NOMO-1 (cell line): ENCODE results near the gene XPNPEP1.
A peak's percentile ranks its signal among the peaks of the same experiment; 100 is the strongest.

ENCODE experiments used
- DNase-seq, 2 experiments: peaks; one replicate each; lab custom pipeline; 2025; ENCODE audit not compliant: unreplicated experiment in 2 of 2; lab: John Stamatoyannopoulos, UW

XPNPEP1 gene

GRCh38 chr10:109895848-109896247 lies 27.5 kb downstream of the XPNPEP1 start:
- DNase-seq = no peak

GRCh38 chr10:109895095-109895818 lies 28.1 kb downstream of the XPNPEP1 start:
- no peak for DNase-seq

GRCh38 chr10:109894516-109894915 lies 28.8 kb downstream of the XPNPEP1 start:
- peak in 1 of 2 experiments; percentile 20 for DNase-seq

DNA sequence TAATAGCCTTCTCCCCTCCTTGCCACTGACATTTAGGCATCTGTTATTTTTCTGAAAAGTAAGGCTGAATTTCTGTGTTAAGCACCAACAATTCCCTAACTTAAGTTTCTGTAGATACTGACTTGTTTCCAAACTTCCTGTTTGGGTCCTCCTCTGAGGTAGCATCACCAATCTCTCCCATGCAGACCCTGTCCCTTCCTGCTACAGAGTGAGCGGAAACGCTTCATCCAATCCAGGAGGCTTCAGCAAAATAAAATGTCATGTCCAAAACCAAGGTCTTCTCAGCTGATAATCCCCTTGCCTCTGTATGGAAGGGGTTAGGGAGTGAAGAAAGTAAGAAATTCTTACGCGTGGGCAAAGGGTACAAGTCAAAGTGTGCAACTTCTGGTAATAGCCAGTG lies 29.9 kb downstream of the XPNPEP1 start:
- DNase-seq = no peak

- DNase-seq = no peak
Measured at GRCh38 chr10:109892931-109893330, 30.4 kb downstream of the XPNPEP1 start.

DNA sequence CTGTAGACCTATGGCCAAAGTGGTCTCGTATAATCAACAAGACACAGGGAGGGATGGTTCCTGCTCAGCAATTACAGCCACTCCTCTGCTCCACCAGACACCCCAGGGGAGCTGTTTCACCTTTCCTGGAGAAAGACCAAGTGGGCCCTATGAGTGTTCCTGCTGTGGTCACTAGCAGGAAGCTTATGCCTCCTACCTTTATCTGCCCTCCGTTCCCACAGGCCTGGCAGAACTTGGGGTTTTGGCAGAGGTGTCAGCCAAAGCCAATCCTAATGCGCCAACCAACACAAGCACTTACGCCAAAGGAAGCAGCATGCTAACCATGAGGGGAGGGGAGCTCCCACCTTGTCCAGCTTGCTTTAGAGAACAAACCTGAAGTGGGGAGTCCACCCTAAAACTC lies 31.2 kb downstream of the XPNPEP1 start:
- no peak for DNase-seq

DNA sequence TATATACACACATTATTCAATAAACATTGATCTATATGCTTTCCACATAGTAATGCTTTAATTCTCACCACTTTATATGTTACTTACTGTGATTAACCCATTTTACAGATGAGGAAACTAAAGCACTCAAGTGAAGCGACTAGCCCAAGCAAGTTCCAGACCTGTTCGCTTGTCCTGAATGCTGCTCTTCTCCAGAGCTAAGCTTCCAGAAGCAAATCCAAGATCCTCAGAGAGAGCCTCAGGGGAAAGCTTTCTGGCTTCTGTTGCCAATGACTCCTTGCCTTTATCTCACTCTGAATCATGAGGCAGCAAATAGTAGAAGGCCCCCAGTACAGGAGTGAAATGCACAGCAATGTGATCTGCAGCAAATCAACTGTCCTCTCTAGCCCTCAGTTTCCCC lies 32.2 kb downstream of the XPNPEP1 start:
- no peak for DNase-seq

GRCh38 chr10:109889867-109890266 lies 33.4 kb downstream of the XPNPEP1 start:
- no peak for DNase-seq

DNA sequence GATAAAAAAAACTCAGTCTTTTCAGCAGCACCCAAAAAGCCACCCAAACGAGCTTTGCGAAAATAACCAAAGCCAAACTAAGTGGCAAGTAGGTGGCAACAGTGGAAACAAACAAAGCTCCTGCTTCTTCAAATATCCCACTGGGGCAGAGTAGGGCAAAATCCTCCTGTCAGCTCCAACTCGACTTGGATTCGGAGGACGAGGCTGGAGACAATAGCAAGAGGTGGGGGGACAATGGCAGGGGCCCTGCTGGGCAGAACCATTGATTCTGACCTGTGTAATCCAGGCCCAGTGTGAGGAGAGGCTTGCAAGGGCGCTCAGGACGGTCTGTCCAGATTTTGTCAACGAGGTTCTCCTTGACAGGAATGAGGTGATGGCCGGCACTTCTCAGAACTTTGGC lies 35.5 kb downstream of the XPNPEP1 start:
- DNase-seq = no peak

- DNase-seq = no peak
Measured at GRCh38 chr10:109887243-109887642, 36.1 kb downstream of the XPNPEP1 start.

DNA sequence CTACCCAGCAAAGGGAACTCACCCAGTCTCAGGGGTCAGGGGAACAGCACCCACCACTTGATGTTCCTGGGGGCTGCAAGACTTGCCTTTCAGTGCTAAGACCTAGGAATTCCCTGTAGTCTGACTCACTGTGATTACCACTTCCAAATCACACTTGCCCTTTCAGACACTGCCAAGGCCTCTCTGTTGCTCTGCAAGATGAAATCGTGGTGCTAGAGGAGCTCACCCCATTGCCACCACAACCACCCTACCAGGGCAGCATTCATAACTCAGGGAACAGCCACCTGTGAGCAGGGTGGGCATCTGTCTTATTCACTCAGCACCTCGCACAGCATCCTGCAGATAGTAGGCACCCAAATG lies 36.5 kb downstream of the XPNPEP1 start:
- DNase-seq = no peak

- DNase-seq = peak; percentile 59 to 79
Measured at GRCh38 chr10:109886037-109886780, 37.1 kb downstream of the XPNPEP1 start.

GRCh38 chr10:109883859-109884771 lies 39.2 kb downstream of the XPNPEP1 start:
- peak; percentile 62 to 83 for DNase-seq

GRCh38 chr10:109882251-109883057 lies 40.9 kb downstream of the XPNPEP1 start:
- DNase-seq = no peak

- DNase-seq = no peak
Measured at GRCh38 chr10:109881769-109882057, 41.6 kb downstream of the XPNPEP1 start.

GRCh38 chr10:109880886-109881768 lies 42.2 kb downstream of the XPNPEP1 start:
- no peak for DNase-seq

GRCh38 chr10:109877546-109877945 lies 45.8 kb downstream of the XPNPEP1 start:
- DNase-seq = no peak

DNA sequence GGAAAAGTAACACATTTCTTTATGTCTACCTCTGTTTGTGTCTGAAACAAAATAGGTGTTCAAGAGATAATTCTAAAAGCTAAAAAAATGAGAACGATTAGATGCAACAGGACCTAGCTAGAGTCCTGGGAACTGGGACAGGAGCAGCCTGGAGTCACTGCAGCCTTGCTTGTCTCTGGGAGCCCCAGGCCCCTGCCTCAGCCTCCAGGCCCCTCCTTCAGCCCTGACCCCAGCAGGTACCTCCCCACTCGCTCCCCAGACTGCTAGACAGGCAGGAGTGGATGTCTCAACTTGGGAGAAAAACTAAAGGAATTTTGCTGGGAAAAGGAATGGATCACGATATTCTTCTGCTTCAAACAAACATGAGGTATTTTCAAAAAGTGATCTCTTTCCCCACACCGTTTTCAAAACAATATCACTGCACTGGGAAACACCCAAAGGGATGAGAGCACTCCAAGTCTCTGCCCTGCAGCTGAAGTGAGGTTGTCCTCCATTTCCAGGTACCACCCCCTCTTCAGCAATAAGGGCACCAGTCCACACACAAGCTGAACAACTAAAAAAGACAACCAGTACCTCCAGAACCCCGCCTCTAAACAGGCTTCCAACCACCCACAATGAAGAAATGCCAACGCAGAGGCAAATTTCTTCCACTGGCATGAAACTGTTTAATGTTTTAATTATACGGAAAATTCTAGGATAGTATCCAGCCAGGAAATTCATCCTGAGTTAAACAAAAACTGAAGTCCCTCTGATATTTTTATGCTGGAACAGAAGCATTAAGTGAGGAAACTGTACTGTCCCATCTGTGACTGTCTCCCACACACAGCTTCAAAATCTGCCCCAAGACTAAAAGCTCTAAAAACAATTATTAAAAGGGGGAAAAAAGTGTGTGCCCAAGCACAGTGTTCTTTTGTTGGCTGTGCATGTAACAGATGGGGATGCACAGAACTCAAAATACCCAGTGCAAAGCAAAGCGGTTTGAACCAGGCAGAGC lies 47.2 kb downstream of the XPNPEP1 start:
- no peak for DNase-seq
